GDM1 (cell line): ENCODE measurements around the gene CLIC3.
"Not testable (repeated sequence)": the region's sequence is repeated elsewhere in the genome, so short reads cannot be mapped to it uniquely, and the experiment has no call there.

Experiments
- DNase-seq: peaks from one replicate; lab custom pipeline; 2025; lab: John Stamatoyannopoulos, UW

CLIC3 gene

GRCh38 chr9:137017071-137017470 is 20.7 kb upstream of the CLIC3 start:
- DNase-seq = no peak

- no peak for DNase-seq
Observed at GRCh38 chr9:137016436-137016835, 20.1 kb upstream of the CLIC3 start.

GRCh38 chr9:137015976-137016375 is 19.6 kb upstream of the CLIC3 start:
- no peak for DNase-seq

GRCh38 chr9:137015540-137015930 is 19.2 kb upstream of the CLIC3 start:
- no peak for DNase-seq

GRCh38 chr9:137014776-137015539 is 18.6 kb upstream of the CLIC3 start:
- no peak for DNase-seq

- DNase-seq = no peak
Observed at GRCh38 chr9:137014166-137014565, 17.8 kb upstream of the CLIC3 start.

- DNase-seq = no peak
Observed at GRCh38 chr9:137013571-137013940, 17.2 kb upstream of the CLIC3 start.

GRCh38 chr9:137012694-137013570 is 16.6 kb upstream of the CLIC3 start:
- DNase-seq = no peak

GRCh38 chr9:137011907-137012675 is 15.7 kb upstream of the CLIC3 start:
- no peak for DNase-seq

- no peak for DNase-seq
Observed at GRCh38 chr9:137011156-137011555, 14.8 kb upstream of the CLIC3 start.

GRCh38 chr9:137009938-137010732 is 13.8 kb upstream of the CLIC3 start:
- no peak for DNase-seq

- DNase-seq = no peak
Observed at GRCh38 chr9:137009217-137009616, 12.8 kb upstream of the CLIC3 start.

- no peak for DNase-seq
Observed at GRCh38 chr9:137008312-137008711, 11.9 kb upstream of the CLIC3 start.

GRCh38 chr9:137007816-137008270 is 11.5 kb upstream of the CLIC3 start:
- DNase-seq = no peak

GRCh38 chr9:137007108-137007815 is 10.9 kb upstream of the CLIC3 start:
- no peak for DNase-seq

- DNase-seq = peak; percentile 23
Observed at GRCh38 chr9:137006116-137007003, 10.0 kb upstream of the CLIC3 start.

GRCh38 chr9:137004285-137004684 is 7.9 kb upstream of the CLIC3 start:
- DNase-seq = not testable (repeated sequence)

- DNase-seq = no peak
Observed at GRCh38 chr9:137002646-137003041, 6.3 kb upstream of the CLIC3 start.

GRCh38 chr9:137001857-137002645 is 5.7 kb upstream of the CLIC3 start:
- DNase-seq = no peak
